ENCODE measurements around the gene AFF3.

Gene AFF3

GRCh38 chr2:99851089-99851488, 291.3 kb downstream of the AFF3 start:
- peak; percentile 25 for DNase-seq

DNA sequence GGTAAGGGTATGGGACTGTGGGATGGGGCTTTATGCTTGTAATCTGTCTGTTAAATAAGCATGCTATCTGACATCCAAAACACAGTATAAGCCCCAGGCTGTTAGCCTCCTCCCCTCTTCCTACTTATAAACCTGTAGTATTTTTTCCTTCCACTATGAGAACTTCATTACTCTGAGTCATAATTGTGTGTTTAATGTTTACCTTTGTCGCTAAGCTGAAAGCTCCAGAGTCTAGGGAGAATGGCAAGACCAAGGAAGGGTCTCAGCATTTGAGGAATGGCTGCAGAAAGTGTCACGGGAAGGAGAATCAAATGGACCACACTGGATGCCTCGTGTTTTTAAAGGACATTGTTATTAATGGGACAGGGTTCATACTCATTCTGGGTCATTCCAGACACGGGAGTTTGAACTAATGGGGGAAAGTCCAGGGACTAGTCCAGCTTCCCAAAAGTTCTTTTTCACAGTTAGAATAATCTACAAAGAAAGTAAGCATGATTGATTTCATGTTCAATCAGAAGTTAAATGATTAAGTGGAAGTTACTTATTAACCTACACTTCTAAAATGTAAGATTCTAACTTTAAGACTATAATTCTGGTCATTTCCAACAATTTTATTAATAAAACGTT, 292.2 kb downstream of the AFF3 start:
- DNase-seq = peak; percentile 33

DNA sequence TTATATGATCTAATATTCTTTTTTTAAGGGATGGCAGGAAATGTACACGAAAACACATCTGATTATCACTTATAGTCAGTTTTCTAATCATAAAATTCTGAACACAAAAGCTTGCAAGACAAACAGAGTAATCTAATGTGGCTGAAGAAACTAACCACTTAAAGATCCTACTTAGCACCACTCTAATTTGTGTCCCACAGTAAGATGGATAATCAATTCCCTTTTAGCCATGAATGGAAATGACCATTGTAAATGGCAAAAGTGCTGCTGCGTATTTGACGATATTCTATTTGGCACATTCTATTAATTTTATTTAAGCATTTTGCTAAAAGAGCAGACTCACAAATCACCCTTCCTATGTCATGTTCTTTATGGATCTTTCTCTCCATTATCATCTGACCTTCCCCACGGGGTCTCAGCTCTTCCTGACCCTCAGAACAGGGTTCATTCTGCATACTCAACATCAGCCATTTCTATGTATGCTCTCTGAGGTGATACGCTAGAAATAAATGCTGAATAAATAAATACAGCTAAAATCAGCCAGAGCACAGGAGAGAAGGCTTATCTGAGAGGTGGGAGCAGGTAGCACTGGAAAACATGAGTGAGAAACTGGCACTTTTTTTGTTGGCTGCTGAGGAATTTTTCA, 295.8 kb downstream of the AFF3 start:
- no peak for DNase-seq

- peak; percentile 52 for DNase-seq
These were observed 297.1 kb downstream of the AFF3 start for GRCh38 chr2:99845296-99845695.

GRCh38 chr2:99842451-99842850, 299.9 kb downstream of the AFF3 start:
- DNase-seq = no peak

- peak; percentile 86 for DNase-seq
These were observed 300.6 kb downstream of the AFF3 start for GRCh38 chr2:99841749-99842148.

DNA sequence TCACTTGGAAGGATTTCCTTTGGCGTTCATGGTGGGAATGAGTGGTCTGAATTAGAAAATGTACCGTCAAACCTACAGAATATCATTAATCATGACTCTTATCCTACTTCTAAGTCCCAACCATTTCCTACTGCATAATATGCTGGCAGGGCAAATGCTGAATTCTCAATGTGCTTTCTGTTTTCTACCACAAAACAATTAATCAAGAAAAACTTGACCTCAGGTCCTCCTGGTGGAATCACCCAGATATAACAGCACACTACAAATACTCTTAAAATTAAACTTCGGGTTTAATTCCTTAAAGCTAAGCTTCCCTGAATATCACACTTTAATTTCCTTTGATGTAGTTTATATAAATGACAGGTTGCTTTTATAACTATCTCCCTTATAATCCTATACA, 301.6 kb downstream of the AFF3 start:
- DNase-seq = no peak

DNA sequence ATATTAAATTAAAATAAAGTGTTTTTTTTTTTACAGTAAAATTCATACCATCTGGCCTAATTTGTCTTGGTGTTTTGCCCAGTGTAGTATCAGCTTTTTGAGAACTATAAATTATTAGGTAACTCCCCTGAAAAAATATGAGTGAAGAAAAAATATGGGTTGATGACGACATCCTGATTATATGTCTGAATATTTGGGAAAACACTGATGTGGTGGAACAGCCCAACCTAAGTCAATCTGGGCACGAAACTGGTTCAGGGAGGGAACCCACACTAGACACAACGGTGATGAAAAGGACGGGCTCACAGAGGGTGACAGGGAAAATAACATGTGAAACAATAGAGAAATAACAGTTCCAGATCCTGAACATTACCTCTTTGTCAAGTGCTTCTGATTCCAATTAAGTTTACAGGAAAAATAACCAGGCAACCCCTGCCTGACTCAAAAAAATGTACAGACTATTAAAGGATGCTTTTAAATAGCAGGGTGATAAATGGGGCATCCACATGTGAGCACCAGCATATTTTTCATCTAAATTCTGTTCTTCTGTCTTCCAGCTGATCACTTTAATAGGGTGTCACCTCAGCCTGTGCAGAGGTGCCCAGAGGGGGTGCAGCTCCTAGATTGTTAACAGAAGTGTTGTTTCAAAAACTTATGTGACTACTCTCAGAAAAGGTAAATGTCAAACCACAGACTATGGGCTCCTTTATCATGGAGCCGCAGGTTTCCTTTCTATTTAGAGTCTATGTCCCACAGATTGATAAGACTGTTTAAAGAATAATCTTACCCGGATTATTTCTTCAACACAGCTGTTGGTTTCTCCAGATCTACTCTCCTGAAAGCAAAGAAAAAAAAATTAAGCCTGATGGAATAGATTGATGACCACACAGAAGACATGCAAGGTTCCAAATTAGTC, 305.4 kb downstream of the AFF3 start:
- peak; percentile 73 for DNase-seq

DNA sequence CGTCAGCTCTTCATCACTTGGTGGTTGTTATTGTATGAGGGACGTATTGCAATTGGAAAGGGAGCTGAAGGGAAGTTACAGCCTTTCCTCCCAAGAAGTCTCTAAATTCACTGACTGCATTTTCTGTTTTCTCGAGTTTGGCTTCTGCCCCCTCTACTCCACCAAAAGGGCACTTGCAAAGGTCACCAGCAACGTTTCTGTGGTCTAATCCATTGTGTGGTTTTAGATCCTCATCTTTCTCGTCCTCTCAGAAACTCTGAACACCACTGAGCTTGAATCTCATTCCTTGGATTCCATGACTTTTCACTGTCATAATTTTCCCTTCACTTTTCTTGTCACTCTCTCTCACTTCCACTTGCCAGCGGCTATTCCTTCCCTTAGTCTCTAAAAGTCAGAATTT, 308.0 kb downstream of the AFF3 start:
- no peak for DNase-seq

DNA sequence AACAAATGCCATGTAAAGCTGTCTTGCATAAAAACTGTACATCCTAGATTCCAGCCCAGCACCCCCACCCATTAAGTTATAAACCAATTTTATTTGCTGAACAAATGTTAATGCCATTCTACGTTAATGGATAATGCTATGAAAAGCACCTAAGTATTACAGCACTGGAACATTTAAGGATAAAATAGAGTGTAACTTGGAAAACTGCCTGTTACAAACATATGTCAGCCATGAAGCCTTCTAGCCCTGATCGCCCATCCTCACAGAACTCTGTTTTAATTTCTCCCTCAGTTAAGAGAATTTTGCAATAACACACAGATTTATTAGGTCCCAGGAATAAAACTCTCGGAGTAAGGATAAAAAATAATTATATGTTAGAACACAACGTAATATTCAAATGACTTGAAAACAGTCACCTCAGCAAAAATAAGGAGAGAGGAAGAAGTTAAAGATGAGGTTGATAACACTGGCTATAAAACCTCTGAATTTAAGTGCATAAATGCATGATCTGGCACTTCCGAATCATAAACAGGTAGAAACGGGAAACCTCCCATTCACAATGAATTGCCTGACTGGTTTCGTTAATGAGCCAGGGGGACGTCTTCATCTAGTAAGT, 308.7 kb downstream of the AFF3 start:
- DNase-seq = no peak

DNA sequence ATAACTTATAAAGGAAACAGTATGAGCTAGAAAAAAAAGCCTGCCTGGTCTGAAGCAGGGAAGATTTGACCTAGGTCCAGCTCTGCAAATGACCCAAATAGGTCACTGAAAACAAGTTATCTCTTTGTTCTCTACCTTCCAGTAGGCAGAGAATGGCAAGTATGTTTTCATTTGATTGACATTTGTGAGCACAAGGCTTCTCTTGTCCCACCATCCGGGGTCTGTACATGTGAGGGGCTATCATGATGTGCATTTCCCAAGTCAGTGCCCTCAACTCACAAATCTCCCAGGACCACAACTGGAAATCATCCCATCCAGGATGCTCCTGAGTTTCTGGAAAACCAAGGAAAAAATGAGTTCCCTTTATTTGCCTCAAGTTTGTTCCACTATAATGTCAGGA, 309.5 kb downstream of the AFF3 start:
- no peak for DNase-seq

- DNase-seq = no peak
These were observed 310.6 kb downstream of the AFF3 start for GRCh38 chr2:99831772-99832171.

GRCh38 chr2:99827296-99827999, 314.9 kb downstream of the AFF3 start:
- DNase-seq = no peak

GRCh38 chr2:99825630-99826029, 316.8 kb downstream of the AFF3 start:
- no peak for DNase-seq

- DNase-seq = no peak
These were observed 317.6 kb downstream of the AFF3 start for GRCh38 chr2:99824758-99825157.

GRCh38 chr2:99822474-99823207, 319.7 kb downstream of the AFF3 start:
- DNase-seq = peak; percentile 57

GRCh38 chr2:99821984-99822383, 320.4 kb downstream of the AFF3 start:
- DNase-seq = no peak

DNA sequence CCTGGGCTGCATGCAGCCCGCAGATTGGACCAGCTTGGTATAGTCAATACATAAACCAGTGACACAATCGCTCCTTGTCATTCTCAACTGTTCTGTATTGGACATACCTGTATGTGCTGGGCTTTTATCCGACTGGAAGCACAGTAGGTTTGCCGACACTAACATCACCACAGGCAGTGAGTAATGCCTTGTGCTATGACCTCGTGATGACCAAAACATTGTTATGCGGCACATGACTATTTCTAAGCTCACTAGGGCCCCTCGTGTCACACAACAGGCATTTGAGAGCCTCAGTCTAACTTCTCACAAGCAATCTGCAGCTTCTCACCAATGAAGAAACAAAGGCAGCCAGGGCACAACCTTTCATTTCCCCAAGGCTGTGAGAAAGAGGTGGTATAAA, 320.8 kb downstream of the AFF3 start:
- peak; percentile 85 for DNase-seq

DNA sequence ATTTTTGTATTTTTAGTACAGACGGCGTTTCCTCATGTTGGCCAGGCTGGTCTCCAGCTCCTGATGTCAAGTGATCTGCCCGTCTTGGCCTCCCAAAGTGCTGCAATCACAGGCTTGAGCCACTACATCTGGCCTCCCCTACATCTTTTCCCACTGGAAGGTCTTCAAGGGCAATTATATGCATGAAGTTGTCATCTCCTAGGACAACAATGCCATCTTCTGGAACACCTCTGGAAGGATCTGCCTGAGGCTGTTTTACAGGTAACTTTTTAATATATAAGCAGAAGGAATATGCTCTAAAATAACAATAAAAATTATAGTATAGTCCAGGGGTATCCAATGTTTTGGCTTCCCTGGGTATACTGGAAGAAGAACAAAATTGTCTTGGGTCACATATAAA, 321.4 kb downstream of the AFF3 start:
- DNase-seq = no peak

- DNase-seq = no peak
These were observed 322.6 kb downstream of the AFF3 start for GRCh38 chr2:99819766-99820165.

- no peak for DNase-seq
These were observed 323.5 kb downstream of the AFF3 start for GRCh38 chr2:99818842-99819241.

DNA sequence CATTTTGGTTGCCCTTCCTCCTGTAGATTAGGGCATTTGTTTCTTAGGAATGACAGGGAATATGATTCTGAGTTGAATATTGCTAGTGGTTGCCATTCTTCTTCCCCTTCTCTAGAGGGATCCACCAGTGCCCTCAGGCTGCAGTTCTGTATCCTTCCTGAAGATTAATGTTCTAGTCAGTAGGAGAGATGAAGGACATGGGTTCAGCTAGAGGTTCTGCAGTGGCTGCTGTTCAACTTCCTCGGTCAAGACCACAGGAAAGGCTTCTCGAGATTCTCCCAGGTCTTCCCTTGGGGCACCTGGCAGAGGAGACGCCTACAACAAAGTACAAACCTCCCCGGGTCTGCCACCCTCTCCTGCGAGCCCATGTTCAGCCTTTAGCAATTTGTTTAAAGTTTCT, 325.5 kb downstream of the AFF3 start:
- no peak for DNase-seq
